H1 (cell line): Measurements from ENCODE around the gene STX8. TPM values are rescaled to one million over a fixed set of nuclear protein-coding genes. Genes with fewer than 3 reads are reported as not detected.

Experiments used
- CTCF ChIA-PET: fragments of 300-600 bp; sonication (Branson Sonifier 250); formaldehyde crosslinking; loops from one replicate; lab custom pipeline; 2021; ENCODE audit not compliant: partially characterized antibody; lab: Charles Lee
- POLR2A ChIA-PET: fragments of 300-600 bp; sonication (Branson Sonifier 250); formaldehyde crosslinking; loops from one replicate; lab custom pipeline; 2021; ENCODE audit warnings: inconsistent platforms; ENCODE audit not compliant: partially characterized antibody; lab: Charles Lee
- DNase-seq, 2 experiments: peaks; one replicate each; pipeline versions ENCODE4 v3.0.0 to v3.0.0-alpha.2; 2010 to 2022; ENCODE audit warnings: low spot score in 2 of 2, low read depth in 1 of 2, mixed read lengths in 1 of 2
- FAIRE-seq: peaks from 2 replicates; lab custom pipeline; 2011; peaks lifted over from hg19 to GRCh38; lab: Jason Lieb, UNC
- H2AFZ ChIP-seq: 2 replicates; pipeline ENCODE4 v1.8.1; 2012; ENCODE audit warnings: low read length, inconsistent platforms
- H2AK5ac ChIP-seq: 2 replicates; pipeline ENCODE4 v1.6.1; 2013; ENCODE audit warnings: low read depth, low read length
- H2BK120ac ChIP-seq: replicated peaks from 2 replicates; pipeline ENCODE3; 2013; ENCODE audit warnings: low read depth, low read length, inconsistent platforms
- H2BK12ac ChIP-seq: 2 replicates; pipeline ENCODE4 v1.6.1; 2013; ENCODE audit warnings: low read depth, low read length
- H2BK15ac ChIP-seq: 2 replicates; pipeline ENCODE4 v1.6.1; 2013; ENCODE audit warnings: low read length
- H2BK20ac ChIP-seq: 2 replicates; pipeline ENCODE4 v1.6.1; 2013; ENCODE audit warnings: low read length
- H2BK5ac ChIP-seq: 2 replicates; pipeline ENCODE4 v1.6.1; 2013; ENCODE audit warnings: low read depth, low read length
- H3K14ac ChIP-seq: 2 replicates; pipeline ENCODE4 v1.6.1; 2013; ENCODE audit warnings: inconsistent platforms; ENCODE audit not compliant: insufficient read length
- H3K18ac ChIP-seq: 2 replicates; pipeline ENCODE4 v1.6.1; 2013; ENCODE audit warnings: low read length; ENCODE audit errors: extremely low read depth
- H3K23ac ChIP-seq: 2 replicates; pipeline ENCODE4 v1.6.1; 2013; ENCODE audit warnings: inconsistent platforms; ENCODE audit not compliant: insufficient read length
- H3K23me2 ChIP-seq: 2 replicates; pipeline ENCODE4 v1.6.1; 2013; ENCODE audit warnings: low read depth, low read length
- H3K27ac ChIP-seq: 2 replicates; pipeline ENCODE4 v1.6.1; 2011; ENCODE audit warnings: low read depth, low read length, inconsistent platforms
- H3K27me3 ChIP-seq, 4 experiments: replicated peaks in 1 of 4; 1 replicate in 1 of 4; 2 replicates in 3 of 4; pipeline versions ENCODE4 v1.6.1 to v1.8.1; 2011 to 2013; ENCODE audit warnings: low read length in 3 of 4, mild to moderate bottlenecking in 3 of 4, inconsistent platforms in 2 of 4, mixed read lengths in 2 of 4, moderate library complexity in 1 of 4; ENCODE audit not compliant: control insufficient read depth in 3 of 4, insufficient read depth in 3 of 4; ENCODE audit errors: extremely low read depth in 1 of 4
- H3K36me3 ChIP-seq, 4 experiments: 2 replicates each; pipeline versions ENCODE4 v1.6.1 to v1.8.1; 2011 to 2013; ENCODE audit warnings: mild to moderate bottlenecking in 4 of 4, low read length in 3 of 4, moderate library complexity in 2 of 4, control low read depth in 1 of 4, inconsistent platforms in 1 of 4; ENCODE audit not compliant: insufficient read depth in 4 of 4, control insufficient read depth in 2 of 4
- H3K4ac ChIP-seq: replicated peaks from 2 replicates; pipeline ENCODE3; 2013; ENCODE audit warnings: low read length, low read depth, mixed read lengths, inconsistent platforms; ENCODE audit not compliant: insufficient read length
- H3K4me1 ChIP-seq, 4 experiments: replicated peaks in 1 of 4; 1 replicate in 1 of 4; 2 replicates in 3 of 4; pipeline versions ENCODE4 v1.6.1 to v1.8.1; 2011 to 2013; ENCODE audit warnings: low read length in 3 of 4, inconsistent platforms in 2 of 4, mixed read lengths in 1 of 4; ENCODE audit not compliant: insufficient read depth in 4 of 4, control insufficient read depth in 3 of 4
- H3K4me2 ChIP-seq, 2 experiments: 2 replicates each; pipeline versions ENCODE4 v1.6.1 to v1.8.1; 2011 to 2013; ENCODE audit warnings: low read depth in 2 of 2, low read length in 2 of 2, control low read depth in 1 of 2, inconsistent platforms in 1 of 2, mild to moderate bottlenecking in 1 of 2; ENCODE audit not compliant: insufficient read depth in 1 of 2
- H3K4me3 ChIP-seq, 4 experiments: fragments of 200-600, 300-600 bp in 1 of 4; sonication (generic), shearing (Covaris generic), sonication (Bioruptor Twin) in 1 of 4; 2 replicates each; pipeline versions ENCODE4 v1.5.1 to v1.8.1; 2011 to 2016; ENCODE audit warnings: low read length in 4 of 4, low read depth in 3 of 4, control low read depth in 2 of 4, inconsistent platforms in 2 of 4, mild to moderate bottlenecking in 2 of 4, mixed read lengths in 1 of 4, moderate library complexity in 1 of 4; ENCODE audit not compliant: insufficient read depth in 2 of 4; ENCODE audit errors: extremely low read depth in 1 of 4
- H3K56ac ChIP-seq: replicated peaks from 2 replicates; pipeline ENCODE3; 2013; ENCODE audit warnings: low read depth, mild to moderate bottlenecking, mixed read lengths, low read length, inconsistent platforms; ENCODE audit not compliant: insufficient read length
- H3K79me1 ChIP-seq: 2 replicates; pipeline ENCODE4 v1.6.1; 2013; ENCODE audit warnings: low read depth, low read length, control low read depth
- H3K79me2 ChIP-seq, 2 experiments: 2 replicates each; pipeline versions ENCODE4 v1.6.1 to v1.8.1; 2012 to 2013; ENCODE audit warnings: low read length in 2 of 2, mild to moderate bottlenecking in 2 of 2, inconsistent platforms in 1 of 2; ENCODE audit not compliant: insufficient read depth in 2 of 2, control insufficient read depth in 1 of 2
- H3K9ac ChIP-seq, 4 experiments: replicated peaks in 1 of 4; 1 replicate in 1 of 4; 2 replicates in 3 of 4; pipeline versions ENCODE4 v1.6.1 to v1.8.1; 2011 to 2013; ENCODE audit warnings: low read depth in 3 of 4, low read length in 3 of 4, control low read depth in 2 of 4, mild to moderate bottlenecking in 2 of 4, moderate library complexity in 2 of 4, inconsistent platforms in 1 of 4; ENCODE audit errors: extremely low read depth in 1 of 4
- H3K9me3 ChIP-seq, 2 experiments: 2 replicates each; pipeline versions ENCODE4 v1.6.1 to v1.8.1; 2012 to 2013; ENCODE audit warnings: mild to moderate bottlenecking in 2 of 2, moderate library complexity in 2 of 2, control low read depth in 1 of 2, inconsistent platforms in 1 of 2, low read depth in 1 of 2, low read length in 1 of 2, mixed read lengths in 1 of 2; ENCODE audit not compliant: insufficient read depth in 2 of 2
- H4K20me1 ChIP-seq, 2 experiments: replicated peaks in 1 of 2; 2 replicates each; pipeline versions ENCODE3 to v1.8.1; 2011 to 2013; ENCODE audit warnings: inconsistent platforms in 2 of 2, low read length in 2 of 2, mild to moderate bottlenecking in 1 of 2; ENCODE audit not compliant: insufficient read depth in 2 of 2, control insufficient read depth in 1 of 2
- H4K5ac ChIP-seq: 2 replicates; pipeline ENCODE4 v1.6.1; 2013; ENCODE audit warnings: low read length, low read depth, mixed read lengths, inconsistent platforms; ENCODE audit not compliant: insufficient read length
- H4K8ac ChIP-seq: 2 replicates; pipeline ENCODE4 v1.8.0; 2013; ENCODE audit warnings: mild to moderate bottlenecking, moderate library complexity, low read length, inconsistent platforms; ENCODE audit not compliant: insufficient read depth; ENCODE audit errors: extremely low read depth
- H4K91ac ChIP-seq: replicated peaks from 2 replicates; pipeline ENCODE3; 2013; ENCODE audit warnings: low read length, mixed read lengths, inconsistent platforms; ENCODE audit not compliant: insufficient read length
- CBX5 ChIP-seq: fragments of 300-800, 300-1000 bp; sonication (generic); IDR thresholded peaks from 2 replicates; pipeline ENCODE4 v1.7.1; 2016; ENCODE audit warnings: antibody characterized with exemption, low read length, low read depth
- GTF2F1 ChIP-seq: IDR thresholded peaks from 2 replicates; pipeline ENCODE4 v1.6.1; 2012; ENCODE audit warnings: low read depth, low read length, improper control_type of control experiment, borderline replicate concordance
- HDAC2 ChIP-seq, 2 experiments: fragments of 300-600 bp in 1 of 2; sonication (generic) in 1 of 2; IDR thresholded peaks; 2 replicates each; pipeline ENCODE4 v1.6.1; 2011 to 2012; ENCODE audit warnings: low read depth in 2 of 2, low read length in 2 of 2, mild to moderate bottlenecking in 2 of 2, moderate library complexity in 2 of 2, borderline replicate concordance in 1 of 2, inconsistent platforms in 1 of 2
- NANOG ChIP-seq: IDR thresholded peaks from 2 replicates; pipeline ENCODE4 v1.6.1; 2011; ENCODE audit warnings: low read length, low read depth, mild to moderate bottlenecking, inconsistent platforms; ENCODE audit not compliant: insufficient read depth, poor library complexity, severe bottlenecking
- NRF1 ChIP-seq: IDR thresholded peaks from 2 replicates; pipeline ENCODE4 v1.6.1; 2011; ENCODE audit warnings: mild to moderate bottlenecking, low read depth, low read length, improper control_type of control experiment
- RXRA ChIP-seq: IDR thresholded peaks from 2 replicates; pipeline ENCODE4 v1.6.1; 2011; ENCODE audit warnings: low read depth, mild to moderate bottlenecking, low read length, moderate library complexity; ENCODE audit not compliant: insufficient read depth
- SIN3A ChIP-seq, 2 experiments: IDR thresholded peaks in 1 of 2; conservative IDR thresholded peaks in 1 of 2; 2 replicates each; pipeline ENCODE4 v1.6.1; 2011 to 2012; ENCODE audit warnings: low read length in 2 of 2, improper control_type of control experiment in 1 of 2, low read depth in 1 of 2, mild to moderate bottlenecking in 1 of 2
- SP2 ChIP-seq: IDR thresholded peaks from 2 replicates; pipeline ENCODE4 v1.6.1; 2012; ENCODE audit warnings: mild to moderate bottlenecking, low read length, inconsistent platforms
- ZNF274 ChIP-seq: IDR thresholded peaks from 2 replicates; pipeline ENCODE4 v1.7.0; 2012; ENCODE audit warnings: low read length, borderline replicate concordance; ENCODE audit errors: extremely low read depth
- WGBS, 2 experiments: shearing (Covaris generic) in 1 of 2; methylation state at CpG; one replicate each; pipeline versions ENCODE4 v1.1.6 to v1.1.7; 2013 to 2015; ENCODE audit warnings: low lambda C conversion rate in 2 of 2, mixed read lengths in 2 of 2, inconsistent platforms in 1 of 2, low coverage in 1 of 2, missing lambda C conversion rate in 1 of 2; ENCODE audit not compliant: insufficient replicate concordance in 2 of 2, insufficient coverage in 1 of 2, insufficient read length in 1 of 2; ENCODE audit errors: extremely low coverage in 1 of 2, missing lambda C conversion rate in 1 of 2; 5-methylcytosine and 5-hydroxymethylcytosine counted together
- polyA plus RNA-seq, 7 experiments: library from polyadenylated mRNA; depleted of rRNA in 3 of 7; stranded (reverse) in 5 of 7; unstranded in 2 of 7; fragments of >200 nt in 5 of 7; fragments of 200-250 nt in 2 of 7; gene quantifications; 1 replicate in 5 of 7; 2 replicates in 1 of 7; 4 replicates in 1 of 7; pipeline versions ENCODE4 v1.2.1 to v1.2.3, GENCODE V29; 2011 to 2013; ENCODE audit warnings: missing spikeins in 2 of 7, mixed read lengths in 2 of 7
- total RNA-seq: library from RNA; stranded (reverse); fragmentation: NEBNext Ultra II Directional; extraction: Animal tissue kit (Norgen Biotek cat#: 25700); gene quantifications from 2 replicates; pipeline ENCODE4 v1.2.1, GENCODE V29; 2021

Gene STX8
- total and polyA plus RNA-seq, 2 of the 8 experiments (the other 6 are each of a cell fraction or from before 2014, with no cell fraction given), result 22.8 to 42.5 TPM

DNA sequence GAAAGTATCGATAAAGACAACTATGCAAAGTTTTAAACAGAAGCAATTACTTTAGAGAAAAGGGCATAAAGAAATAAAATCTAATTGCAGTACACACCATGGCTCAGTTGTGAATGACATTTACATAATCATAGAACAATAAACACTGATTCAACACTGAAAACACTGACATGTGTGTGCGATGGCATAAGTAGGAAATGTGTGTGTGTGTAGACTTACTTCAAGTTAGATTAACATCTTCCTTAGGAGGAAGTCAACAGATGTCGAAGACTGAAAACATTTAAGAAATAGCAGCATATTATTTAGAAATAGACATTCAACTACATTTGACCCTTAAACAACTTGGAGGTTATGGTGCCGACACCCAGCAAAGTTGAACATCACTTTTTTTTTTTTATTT lies 172.4 kb downstream of the STX8 start:
- Histone ChIP-seq H2BK12ac (no peak overlapping the region), H2AK5ac (no peak overlapping the region), H4K8ac (no peak overlapping the region), H2BK20ac (no peak overlapping the region), H3K4me1 (peaks cover 0 to 2% (median 0%) of the 10 kb centered on the region in 4 experiments; a peak in 3 of 7 replicates), H2AFZ (no peak overlapping the region), H3K79me1 (no peaks in the 10 kb centered on the region), H3K23ac (no peak overlapping the region), H3K56ac (no peak overlapping the region), H3K79me2 (no peaks in the 10 kb centered on the region), H3K4ac (no peak overlapping the region), H3K18ac (no peak overlapping the region), H3K27me3 (no peaks in the 10 kb centered on the region), H4K20me1 (no peaks in the 10 kb centered on the region), H3K9me3 (no peaks in the 10 kb centered on the region), H4K91ac (no peak overlapping the region), H3K23me2 (no peaks in the 10 kb centered on the region), H3K27ac (no peak overlapping the region), H2BK120ac (no peak overlapping the region), H2BK15ac (no peak overlapping the region), H3K4me3 (no peak overlapping the region), H3K9ac (no peak overlapping the region), H3K14ac (no peak overlapping the region), H4K5ac (no peak overlapping the region), H3K4me2 (no peak overlapping the region), H3K36me3 (no peaks in the 10 kb centered on the region), H2BK5ac (no peak overlapping the region)
- POLR2A ChIA-PET, result no interaction called here
- FAIRE-seq (no peak), DNase-seq (no peak)
- 92% methylated on average over 4 of the region's 4 CpGs; no CpG with 5 or more reads in 1 of the 2 experiments for WGBS, 2 experiments
- CTCF ChIA-PET, result interaction anchor here (0.7 to 2.5 kb wide), 17 partner anchors 8 to 286 kb away, joined by 3 to 11 read pairs (median 4); no protein-coding TSS in a partner anchor
- TF ChIP-seq NRF1 (no peak), SIN3A (conservative IDR thresholded peaks at IDR 0.05 in 1 of 2, IDR thresholded peaks at IDR 0.05 in 1 of 2; ENCODE audit: low read depth in 1 of 2, low read length in 2 of 2) (no peak), RXRA (no peak), ZNF274 (no peak), HDAC2 (IDR thresholded peaks at IDR 0.05; ENCODE audit: borderline replicate concordance in 1 of 2, low read depth in 2 of 2, low read length in 2 of 2) (no peak), NANOG (no peak), SP2 (no peak), CBX5 (no peak), GTF2F1 (no peak)
